Hepatocyte (in vitro differentiated cells): ENCODE data around the gene KRT35.

Experiments
- CTCF ChIP-seq: fragments of 200-600 bp; sonication (generic); IDR thresholded peaks from 2 replicates; pipeline ENCODE4 v1.5.1; 2016; ENCODE audit warnings: antibody characterized with exemption, mild to moderate bottlenecking; ENCODE audit not compliant: poor library complexity
- EZH2 ChIP-seq: fragments of 200-600 bp; sonication (generic); IDR thresholded peaks from 2 replicates; pipeline ENCODE4 v1.6.1; 2016; ENCODE audit warnings: antibody characterized with exemption, mild to moderate bottlenecking, borderline replicate concordance

GRCh38 chr17:41437769-41438168 is 43.2 kb downstream of the KRT35 start:
- TF ChIP-seq EZH2 (no peak), CTCF (no peak)
